ENCODE measurements around the gene TMEM179B.
"Not testable (repeated sequence)": the region's sequence is repeated elsewhere in the genome, so short reads cannot be mapped to it uniquely, and the experiment has no call there.

Gene TMEM179B

GRCh38 chr11:62789576-62789975 lies 2.4 kb downstream of the TMEM179B start:
- DNase-seq (ENCODE audit: low read depth): no peak

DNA sequence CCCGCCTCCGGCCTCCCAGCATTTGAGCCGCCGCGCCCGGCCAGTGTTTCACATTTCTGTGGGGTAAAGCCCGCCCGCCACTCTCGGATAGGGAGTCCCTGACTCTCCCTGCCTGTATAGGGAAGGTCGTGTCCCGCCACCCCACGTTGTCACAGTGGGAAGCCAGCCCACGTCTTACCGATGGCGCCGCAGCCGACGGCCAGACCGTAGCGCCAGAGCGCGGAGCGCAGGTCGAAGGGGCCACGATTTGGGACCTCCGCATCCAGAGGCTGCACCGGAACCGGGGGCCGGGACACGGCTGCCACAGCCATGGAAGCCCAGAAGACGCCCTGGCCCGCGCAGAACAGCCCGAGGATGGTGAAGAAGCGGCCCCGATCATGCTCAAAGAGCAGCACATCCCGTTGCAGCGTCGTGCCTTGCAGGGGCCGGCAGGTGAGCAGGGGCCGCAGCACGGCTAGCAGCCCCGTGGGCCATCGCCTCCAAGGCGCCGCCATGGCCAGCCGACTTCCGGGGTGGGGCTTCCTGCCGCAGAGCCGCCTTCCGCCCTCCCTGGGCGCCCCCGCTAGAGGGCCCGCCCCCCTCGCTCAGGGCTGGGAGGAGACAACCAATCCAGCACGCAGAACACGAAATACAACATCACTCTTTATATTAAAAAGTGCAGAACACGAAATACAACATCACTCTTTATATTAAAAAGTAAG lies 4.4 kb downstream of the TMEM179B start, which contains the start of gene TMEM223:
TMEM223 (minus strand) TSS at position 506 of the 701 bp plus-strand sequence; CDS start at position 494, 12 bp downstream.
- peak; percentile 83 for DNase-seq (ENCODE audit: low read depth)

GRCh38 chr11:62792202-62792575 lies 5.0 kb downstream of the TMEM179B start:
- no peak for DNase-seq (ENCODE audit: low read depth)

- no peak for DNase-seq (ENCODE audit: low read depth)
Observed at GRCh38 chr11:62794201-62794775, 7.1 kb downstream of the TMEM179B start.

GRCh38 chr11:62796281-62796680 lies 9.1 kb downstream of the TMEM179B start:
- no peak for DNase-seq (ENCODE audit: low read depth)

- DNase-seq (ENCODE audit: low read depth): no peak
Observed at GRCh38 chr11:62799486-62799885, 12.3 kb downstream of the TMEM179B start.

- DNase-seq (ENCODE audit: low read depth): no peak
Observed at GRCh38 chr11:62801071-62801470, 13.9 kb downstream of the TMEM179B start.

- DNase-seq (ENCODE audit: low read depth): no peak
Observed at GRCh38 chr11:62804310-62805075, 17.3 kb downstream of the TMEM179B start.

- DNase-seq (ENCODE audit: low read depth): peak; percentile 92
Observed at GRCh38 chr11:62805076-62805892, 18.1 kb downstream of the TMEM179B start, which contains the start of gene NXF1. Gene NXF1 (minus strand): TSS chr11:62805440. CDS start chr11:62805356, 84 bp downstream.

DNA sequence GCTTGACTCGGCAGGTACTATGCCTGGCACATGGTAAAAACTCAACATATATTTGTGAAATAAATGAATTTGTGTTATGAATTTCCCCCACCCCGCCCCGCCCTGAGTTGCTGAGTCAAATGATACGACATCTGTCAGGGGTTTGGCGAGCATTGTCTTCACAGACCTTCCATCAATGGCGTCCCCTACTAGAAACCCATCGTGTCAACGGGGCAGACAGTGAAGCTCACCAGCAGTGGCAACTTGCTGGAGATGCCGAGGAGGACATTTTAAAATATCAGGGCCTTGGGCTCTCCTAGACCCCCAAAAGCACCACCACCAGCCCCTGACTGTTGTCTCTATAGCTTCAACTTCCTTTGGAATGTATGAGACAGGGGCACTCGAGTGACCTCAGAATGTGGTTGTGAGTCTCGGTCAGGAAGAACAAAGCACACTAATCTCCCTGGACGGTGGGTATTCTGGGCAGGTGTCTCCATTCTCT lies 18.8 kb downstream of the TMEM179B start:
- DNase-seq (ENCODE audit: low read depth): no peak

DNA sequence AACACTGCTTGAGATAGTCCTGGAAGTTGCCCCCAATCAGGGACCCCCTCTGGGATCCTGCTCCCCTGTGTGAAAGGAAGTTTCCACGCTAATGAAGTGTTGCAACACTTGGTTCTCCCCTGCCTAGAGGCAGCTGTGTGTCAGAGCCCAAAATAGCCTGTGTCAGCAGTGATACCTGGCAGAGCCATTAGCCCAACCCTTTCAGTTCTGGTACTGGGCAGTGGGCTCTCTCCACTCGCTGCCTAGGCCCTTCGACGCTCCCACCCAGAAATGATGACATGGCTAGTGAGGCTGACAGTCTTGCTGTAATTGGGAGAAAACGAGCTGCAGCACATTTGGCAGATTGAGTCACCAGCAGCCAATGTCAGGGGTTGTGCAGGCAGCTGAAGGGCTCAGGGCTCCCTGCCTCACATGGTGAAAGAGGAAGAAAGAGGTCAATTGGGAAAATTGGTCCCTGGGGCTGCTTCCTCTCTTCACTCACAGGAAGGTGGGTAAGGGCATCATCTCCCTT lies 19.5 kb downstream of the TMEM179B start:
- no peak for DNase-seq (ENCODE audit: low read depth)

- no peak for DNase-seq (ENCODE audit: low read depth)
Observed at GRCh38 chr11:62810748-62811147, 23.5 kb downstream of the TMEM179B start.

GRCh38 chr11:62811659-62812058 lies 24.5 kb downstream of the TMEM179B start:
- DNase-seq (ENCODE audit: low read depth): no peak

DNA sequence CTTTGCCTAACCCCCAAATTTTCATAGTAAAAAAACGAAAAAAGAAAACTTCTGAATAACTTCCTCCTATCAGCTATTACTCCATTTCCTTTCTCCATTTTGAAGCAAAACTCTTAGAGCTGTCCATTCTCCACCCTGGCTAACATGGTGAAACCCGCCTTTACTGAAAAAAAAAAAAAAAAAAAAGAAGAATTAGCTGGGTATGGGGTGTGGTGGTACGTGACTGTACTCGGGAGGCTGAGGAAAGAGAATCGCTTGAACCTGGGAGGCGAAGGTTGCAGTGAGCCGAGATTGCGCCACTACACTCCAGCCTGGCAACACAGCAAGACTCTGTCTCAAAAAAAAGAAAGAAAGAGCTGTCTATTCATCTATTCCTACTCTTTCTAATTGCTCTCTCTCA lies 29.4 kb downstream of the TMEM179B start:
- DNase-seq (ENCODE audit: low read depth): no peak

- DNase-seq (ENCODE audit: low read depth): no peak
Observed at GRCh38 chr11:62817129-62817528, 29.9 kb downstream of the TMEM179B start.

- no peak for DNase-seq (ENCODE audit: low read depth)
Observed at GRCh38 chr11:62823677-62824076, 36.5 kb downstream of the TMEM179B start.

DNA sequence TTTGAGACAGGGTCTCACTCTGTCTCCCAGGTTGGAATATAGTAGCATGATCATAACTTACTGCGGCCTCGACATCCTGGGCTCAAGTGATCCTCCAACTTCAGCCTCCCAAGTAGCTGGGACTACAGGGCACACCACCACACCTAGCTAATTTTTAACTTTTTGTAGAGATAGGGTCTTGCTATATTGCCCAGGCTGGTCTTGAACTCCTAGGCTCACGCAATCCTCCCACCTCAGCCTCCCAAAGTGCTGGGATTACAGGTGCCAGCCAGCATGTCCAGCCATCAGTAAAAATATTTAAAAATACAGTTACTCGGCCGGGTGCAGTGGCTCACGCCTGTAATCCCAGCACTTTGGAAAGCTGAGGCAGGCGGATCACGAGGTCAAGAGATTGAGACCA lies 40.9 kb downstream of the TMEM179B start:
- not testable (repeated sequence) for DNase-seq (ENCODE audit: low read depth)

GRCh38 chr11:62830904-62831519 lies 43.8 kb downstream of the TMEM179B start:
- DNase-seq (ENCODE audit: low read depth): no peak

- peak; percentile 99 for DNase-seq (ENCODE audit: low read depth)
Observed at GRCh38 chr11:62831520-62832335, 44.5 kb downstream of the TMEM179B start, which contains the start of gene STX5. Gene STX5 (minus strand): TSS chr11:62832051. CDS start chr11:62831243, 808 bp downstream.

All from T follicular helper cell (primary cell).